H9 (cell line): Measurements from ENCODE around the gene HOXD10. TPM values are rescaled to one million over a fixed set of nuclear protein-coding genes. Genes with fewer than 3 reads are reported as not detected.

ENCODE experiments used
- DNase-seq: peaks from one replicate; pipeline ENCODE4 v3.0.0-alpha.2; 2017
- H2AFZ ChIP-seq: one replicate; pipeline ENCODE4 v1.6.1; 2013; ENCODE audit warnings: mild to moderate bottlenecking, low read length, control low read depth, moderate library complexity
- H2AK5ac ChIP-seq: 2 replicates; pipeline ENCODE4 v1.6.1; 2013; ENCODE audit warnings: low read length, control low read depth, mixed read lengths; ENCODE audit not compliant: insufficient read length
- H2BK120ac ChIP-seq: one replicate; pipeline ENCODE4 v1.6.1; 2013; ENCODE audit warnings: low read depth, mild to moderate bottlenecking, low read length, control low read depth, inconsistent platforms; ENCODE audit not compliant: poor library complexity, severe bottlenecking
- H2BK12ac ChIP-seq: 2 replicates; pipeline ENCODE4 v1.6.1; 2013; ENCODE audit warnings: low read length, control low read depth, mixed read lengths, low read depth; ENCODE audit not compliant: insufficient read length
- H2BK15ac ChIP-seq: 2 replicates; pipeline ENCODE4 v1.6.1; 2013; ENCODE audit warnings: low read depth, low read length, control low read depth
- H2BK20ac ChIP-seq: one replicate; pipeline ENCODE4 v1.6.1; 2013; ENCODE audit warnings: low read depth, mild to moderate bottlenecking, low read length, control low read depth, inconsistent platforms; ENCODE audit not compliant: poor library complexity, severe bottlenecking
- H2BK5ac ChIP-seq: 2 replicates; pipeline ENCODE4 v1.6.1; 2013; ENCODE audit warnings: low read length, control low read depth, mixed read lengths; ENCODE audit not compliant: insufficient read length
- H3K14ac ChIP-seq: 2 replicates; pipeline ENCODE4 v1.6.1; 2013; ENCODE audit warnings: low read length, control low read depth; ENCODE audit not compliant: insufficient read depth
- H3K18ac ChIP-seq: 2 replicates; pipeline ENCODE4 v1.6.1; 2013; ENCODE audit warnings: low read depth, mild to moderate bottlenecking, mixed read lengths, low read length, control low read depth; ENCODE audit not compliant: insufficient read length
- H3K23ac ChIP-seq: 2 replicates; pipeline ENCODE4 v1.6.1; 2013; ENCODE audit warnings: low read length, control low read depth, mixed read lengths, low read depth; ENCODE audit not compliant: insufficient read length
- H3K23me2 ChIP-seq: 2 replicates; pipeline ENCODE4 v1.6.1; 2013; ENCODE audit warnings: low read depth, mild to moderate bottlenecking, mixed read lengths, low read length, control low read depth; ENCODE audit not compliant: insufficient read length, poor library complexity, severe bottlenecking
- H3K27ac ChIP-seq: 2 replicates; pipeline ENCODE4 v1.5.1; 2013; ENCODE audit warnings: low read length, control low read depth, mixed read lengths, low read depth; ENCODE audit not compliant: insufficient read length
- H3K27me3 ChIP-seq: 2 replicates; pipeline ENCODE4 v1.6.1; 2013; ENCODE audit warnings: low read length, control low read depth, inconsistent platforms; ENCODE audit not compliant: insufficient read depth
- H3K4ac ChIP-seq: 2 replicates; pipeline ENCODE4 v1.6.1; 2013; ENCODE audit warnings: low read depth, mild to moderate bottlenecking, control low read depth, inconsistent platforms, low read length, moderate library complexity
- H3K4me1 ChIP-seq: 2 replicates; pipeline ENCODE4 v1.6.1; 2013; ENCODE audit warnings: low read length, control low read depth, inconsistent platforms; ENCODE audit not compliant: insufficient read depth
- H3K4me2 ChIP-seq: 2 replicates; pipeline ENCODE4 v1.6.1; 2013; ENCODE audit warnings: low read length, control low read depth, mixed read lengths; ENCODE audit not compliant: insufficient read length, insufficient read depth
- H3K56ac ChIP-seq: 2 replicates; pipeline ENCODE4 v1.6.1; 2013; ENCODE audit warnings: low read depth, mild to moderate bottlenecking, mixed read lengths, low read length, control low read depth; ENCODE audit not compliant: insufficient read length
- H3K79me1 ChIP-seq: 2 replicates; pipeline ENCODE4 v1.6.1; 2013; ENCODE audit warnings: low read depth, mild to moderate bottlenecking, moderate library complexity, low read length, control low read depth, inconsistent platforms; ENCODE audit not compliant: insufficient read depth, poor library complexity, severe bottlenecking
- H3K79me2 ChIP-seq: 2 replicates; pipeline ENCODE4 v1.6.1; 2013; ENCODE audit warnings: low read length, control low read depth, inconsistent platforms; ENCODE audit not compliant: insufficient read depth
- H3K9ac ChIP-seq: 2 replicates; pipeline ENCODE4 v1.6.1; 2013; ENCODE audit warnings: low read length, control low read depth, mixed read lengths; ENCODE audit not compliant: insufficient read length; ENCODE audit errors: extremely low read depth
- H3K9me3 ChIP-seq: one replicate; pipeline ENCODE4 v1.6.1; 2013; ENCODE audit warnings: low read depth, low read length, inconsistent platforms; ENCODE audit not compliant: control insufficient read depth
- H3T11ph ChIP-seq: one replicate; pipeline ENCODE4 v1.6.1; 2013; ENCODE audit warnings: mild to moderate bottlenecking, low read length, control low read depth, inconsistent platforms
- H4K20me1 ChIP-seq: one replicate; pipeline ENCODE4 v1.6.1; 2013; ENCODE audit not compliant: control insufficient read depth, insufficient read length, insufficient read depth
- H4K5ac ChIP-seq: 2 replicates; pipeline ENCODE4 v1.6.1; 2013; ENCODE audit warnings: low read depth, mild to moderate bottlenecking, mixed read lengths, low read length, control low read depth; ENCODE audit not compliant: insufficient read length
- H4K8ac ChIP-seq: replicated peaks from 2 replicates; pipeline ENCODE4 v1.6.1; 2013; ENCODE audit warnings: low read length, control low read depth, mixed read lengths, low read depth; ENCODE audit not compliant: insufficient read length
- H4K91ac ChIP-seq: 2 replicates; pipeline ENCODE4 v1.6.1; 2013; ENCODE audit warnings: low read depth, mild to moderate bottlenecking, moderate library complexity, mixed read lengths, low read length, control low read depth; ENCODE audit not compliant: insufficient read length
- H3K27ac Mint-ChIP-seq, 3 experiments: 2 replicates in 2 of 3; 3 replicates in 1 of 3; pipeline ENCODE4 v1.8.0; 2020 to 2021; ENCODE audit warnings: mixed read lengths in 3 of 3, mild to moderate bottlenecking in 1 of 3, moderate library complexity in 1 of 3
- H3K27me3 Mint-ChIP-seq: 2 replicates; pipeline ENCODE4 v1.8.0; 2021; ENCODE audit warnings: low read depth, mild to moderate bottlenecking, moderate library complexity, mixed read lengths
- H3K36me3 Mint-ChIP-seq, 3 experiments: 2 replicates in 2 of 3; 3 replicates in 1 of 3; pipeline ENCODE4 v1.8.0; 2020 to 2021; ENCODE audit warnings: low read depth in 3 of 3, mixed read lengths in 3 of 3; ENCODE audit not compliant: insufficient read depth in 1 of 3
- H3K4me1 Mint-ChIP-seq, 2 experiments: 2 replicates each; pipeline ENCODE4 v1.8.0; 2020; ENCODE audit warnings: mixed read lengths in 2 of 2
- H3K4me3 Mint-ChIP-seq, 2 experiments: 2 replicates in 1 of 2; 3 replicates in 1 of 2; pipeline ENCODE4 v1.8.0; 2020 to 2021; ENCODE audit warnings: mild to moderate bottlenecking in 2 of 2, mixed read lengths in 2 of 2, moderate library complexity in 1 of 2
- H3K9me3 Mint-ChIP-seq, 2 experiments: 2 replicates in 1 of 2; 3 replicates in 1 of 2; pipeline ENCODE4 v1.8.0; 2020; ENCODE audit warnings: mild to moderate bottlenecking in 2 of 2, mixed read lengths in 2 of 2, moderate library complexity in 1 of 2
- CTCF ChIP-seq: fragments of 200-600 bp; sonication (generic); conservative IDR thresholded peaks from 3 replicates; pipeline ENCODE4 v1.8.0; 2021; ENCODE audit warnings: antibody characterized with exemption, mild to moderate bottlenecking
- WGBS: extraction: QIAGEN DNeasy Blood & Tissue Kit; methylation state at CpG from one replicate; pipeline ENCODE4 v1.1.7; 2013; ENCODE audit warnings: missing lambda C conversion rate, low lambda C conversion rate, mixed read lengths; ENCODE audit not compliant: insufficient read length; ENCODE audit errors: extremely low coverage; 5-methylcytosine and 5-hydroxymethylcytosine counted together
- total RNA-seq: library from RNA; stranded (reverse); gene quantifications from 2 replicates; pipeline ENCODE4 v1.2.1, GENCODE V29; 2021

The HOXD10 gene
- total RNA-seq, 1 experiment from 2014 or later = not detected

GRCh38 chr2:176122683-176123410, 6.3 kb downstream of the HOXD10 start, which contains the start of gene HOXD9:
Gene HOXD9 (plus strand): TSS chr2:176122719. CDS start chr2:176122769, 50 bp downstream.
- Mint-ChIP-seq H3K4me3 (peak within 1 kb of the TSS; percentile 45 to 77), H3K36me3 (no peaks in the 10 kb centered on the region; a peak in 1 of 7 replicates), H3K27me3 (peaks cover 99% of the 10 kb centered on the region), H3K9me3 (peaks cover 2 to 18% of the 10 kb centered on the region in 2 experiments), H3K4me1 (peaks cover 0 to 8% of the 10 kb centered on the region in 2 experiments; a peak in 2 of 4 replicates), H3K27ac (no peak within 1 kb of the TSS)
- no peak within 1 kb of the TSS for H3K9ac ChIP-seq
- no peak within 1 kb of the TSS for H4K8ac ChIP-seq
- H2BK5ac ChIP-seq = no peak within 1 kb of the TSS
- no peak within 1 kb of the TSS for H3K56ac ChIP-seq
- H2AFZ ChIP-seq = no peak within 1 kb of the TSS
- no peak within 1 kb of the TSS for H2BK12ac ChIP-seq
- H2BK15ac ChIP-seq = no peak within 1 kb of the TSS
- H3K79me2 ChIP-seq = no peaks in the 10 kb centered on the region
- H3K79me1 ChIP-seq = no peaks in the 10 kb centered on the region
- no peak within 1 kb of the TSS for H2AK5ac ChIP-seq
- no peak within 1 kb of the TSS for H3K18ac ChIP-seq
- peaks cover 2% of the 10 kb centered on the region for H3K23me2 ChIP-seq
- no peak within 1 kb of the TSS for H4K5ac ChIP-seq
- H2BK120ac ChIP-seq = no peak within 1 kb of the TSS
- H3K14ac ChIP-seq = no peak within 1 kb of the TSS
- no peak within 1 kb of the TSS for H3K4ac ChIP-seq
- H3T11ph ChIP-seq = no peak within 1 kb of the TSS
- no peaks in the 10 kb centered on the region for H3K9me3 ChIP-seq
- DNase-seq = peak; percentile 67
- H3K23ac ChIP-seq = no peak within 1 kb of the TSS
- peaks cover 2% of the 10 kb centered on the region for H4K20me1 ChIP-seq
- no peak within 1 kb of the TSS for H3K4me2 ChIP-seq
- WGBS = no CpG with 5 or more reads among the region's 84 CpGs
- TF ChIP-seq CTCF = no peak
- H3K27ac ChIP-seq = no peak within 1 kb of the TSS
- H3K27me3 ChIP-seq = peaks cover 95% of the 10 kb centered on the region
- H2BK20ac ChIP-seq = no peak within 1 kb of the TSS
- H4K91ac ChIP-seq = no peak within 1 kb of the TSS
- H3K4me1 ChIP-seq = no peaks in the 10 kb centered on the region
